Activated B cell treated with CpG ODN at 0.5 μM for 24 hours (primary cell): ENCODE measurements around the gene ARHGAP35. TPM values are rescaled to one million over a fixed set of nuclear protein-coding genes. Genes with fewer than 3 reads are reported as not detected.
A peak's percentile ranks its signal among the peaks of the same experiment; 100 is the strongest.

Source experiments
- ATAC-seq: fragments of 200-7000 bp; cut with Tn5 transposase; one replicate; pipeline ENCODE4 v1.10.0; 2021; ENCODE audit warnings: low read depth, mild to moderate bottlenecking, moderate library complexity
- CTCF ChIA-PET: fragments of 350-600 bp; sonication (Branson Sonifier 250); formaldehyde crosslinking; loops from one replicate; lab custom pipeline; 2021; ENCODE audit warnings: antibody characterized with exemption; lab: Charles Lee
- POLR2A ChIA-PET: fragments of 350-600 bp; sonication (Branson Sonifier 250); formaldehyde crosslinking; loops from one replicate; lab custom pipeline; 2021; ENCODE audit warnings: antibody characterized with exemption; lab: Charles Lee
- DNase-seq: peaks from one replicate; pipeline ENCODE4 v3.0.0; 2022
- H3K27ac Mint-ChIP-seq: one replicate; pipeline ENCODE4 v1.8.0; 2020; ENCODE audit warnings: mixed read lengths
- H3K27me3 Mint-ChIP-seq: one replicate; pipeline ENCODE4 v1.8.0; 2021; ENCODE audit warnings: mixed read lengths
- H3K36me3 Mint-ChIP-seq: one replicate; pipeline ENCODE4 v1.8.0; 2021; ENCODE audit warnings: low read depth, mixed read lengths
- H3K4me1 Mint-ChIP-seq: one replicate; pipeline ENCODE4 v1.8.0; 2021; ENCODE audit warnings: mixed read lengths
- H3K4me3 Mint-ChIP-seq: one replicate; pipeline ENCODE4 v1.8.0; 2020; ENCODE audit warnings: mild to moderate bottlenecking, mixed read lengths
- H3K9me3 Mint-ChIP-seq: one replicate; pipeline ENCODE4 v1.8.0; 2020; ENCODE audit warnings: mixed read lengths
- intact Hi-C: fragments of 100-400 bp; cut with micrococcal nuclease; formaldehyde crosslinking; loops from one replicate; pipeline ENCODE4 v1.15.1; 2024
- total RNA-seq: library from RNA; stranded (reverse); gene quantifications from 2 replicates; pipeline ENCODE4 v1.2.3, GENCODE V29; 2022
- TF ChIP-seq, protein P1 (sequence below): fragments of 200-600 bp; IDR thresholded peaks from one replicate; pipeline ENCODE4 v1.8.0; 2022; ENCODE audit warnings: antibody characterized with exemption, mild to moderate bottlenecking

The ARHGAP35 gene
- 20.3 and 25.6 TPM in 2 replicates for total RNA-seq

DNA sequence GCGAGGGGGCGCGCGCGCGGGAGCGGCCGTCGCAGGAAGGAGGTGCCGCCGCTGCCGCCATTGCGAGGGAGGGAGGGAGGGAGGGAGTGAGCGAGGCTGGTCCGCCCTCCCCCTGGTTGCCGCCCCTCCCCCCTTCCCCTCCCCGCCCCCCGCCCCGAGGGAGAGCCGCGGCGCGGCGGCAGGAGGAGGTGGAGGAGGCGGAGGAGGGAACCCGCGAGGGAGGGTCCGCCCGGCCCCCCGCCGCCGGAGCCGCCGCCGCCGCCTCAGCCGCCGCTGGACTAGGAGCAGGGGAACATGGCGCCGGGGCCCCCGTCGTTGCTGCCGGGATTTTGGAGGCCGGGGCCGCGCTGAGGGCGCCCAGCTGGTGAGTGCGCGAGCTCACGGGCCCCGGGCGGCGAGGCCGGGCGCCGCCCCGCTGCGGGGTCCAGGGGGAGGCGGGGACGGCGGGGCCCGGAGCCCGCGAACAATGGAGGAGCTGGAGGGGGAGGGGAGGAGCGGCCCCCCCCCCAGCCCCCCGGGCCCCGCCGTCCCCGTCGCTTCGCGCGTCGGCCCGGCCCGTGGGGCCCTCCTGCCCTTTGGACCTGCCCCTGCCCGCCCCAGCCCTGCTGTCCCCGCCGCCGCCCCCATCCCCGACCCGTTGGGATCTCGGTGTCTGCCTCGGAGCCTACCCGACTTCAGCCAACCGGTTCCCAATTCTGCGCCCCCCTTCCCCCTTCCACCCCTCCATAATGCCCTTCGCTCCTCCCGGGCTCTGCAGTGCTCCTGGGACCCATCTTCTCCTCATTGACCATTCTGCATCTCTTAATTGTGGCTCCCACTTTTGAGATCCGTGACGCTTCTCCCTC, at the start of gene ARHGAP35:
Gene ARHGAP35, plus strand, starts transcription at position 152 of the 845 bp plus-strand sequence. CDS start 57,679 bp downstream, outside the sequence.
- intact Hi-C loops: loop anchor here (1.0 to 2.0 kb wide), 5 partner anchors 10 to 396 kb away; partner anchors contain the start of genes CALM3, CCDC9 and ZC3H4
- Mint-ChIP-seq H3K27ac (peak within 1 kb of the TSS; percentile 92), H3K27me3 (no peaks in the 10 kb centered on the region), H3K4me1 (peaks cover 25% of the 10 kb centered on the region), H3K36me3 (peaks cover 3% of the 10 kb centered on the region), H3K9me3 (no peaks in the 10 kb centered on the region), H3K4me3 (peak within 1 kb of the TSS; percentile 92)
- no peak for ATAC-seq
- ChIA-PET CTCF (no interaction called here), POLR2A (interaction anchor here (0.6 to 1.3 kb wide), 7 partner anchors 9 to 1309 kb away, joined by 3 to 5 read pairs (median 3); partner anchors contain the start of genes AP2S1 and SLC1A5)
- peak; percentile 63 for DNase-seq
- TF ChIP-seq, protein P1, sequence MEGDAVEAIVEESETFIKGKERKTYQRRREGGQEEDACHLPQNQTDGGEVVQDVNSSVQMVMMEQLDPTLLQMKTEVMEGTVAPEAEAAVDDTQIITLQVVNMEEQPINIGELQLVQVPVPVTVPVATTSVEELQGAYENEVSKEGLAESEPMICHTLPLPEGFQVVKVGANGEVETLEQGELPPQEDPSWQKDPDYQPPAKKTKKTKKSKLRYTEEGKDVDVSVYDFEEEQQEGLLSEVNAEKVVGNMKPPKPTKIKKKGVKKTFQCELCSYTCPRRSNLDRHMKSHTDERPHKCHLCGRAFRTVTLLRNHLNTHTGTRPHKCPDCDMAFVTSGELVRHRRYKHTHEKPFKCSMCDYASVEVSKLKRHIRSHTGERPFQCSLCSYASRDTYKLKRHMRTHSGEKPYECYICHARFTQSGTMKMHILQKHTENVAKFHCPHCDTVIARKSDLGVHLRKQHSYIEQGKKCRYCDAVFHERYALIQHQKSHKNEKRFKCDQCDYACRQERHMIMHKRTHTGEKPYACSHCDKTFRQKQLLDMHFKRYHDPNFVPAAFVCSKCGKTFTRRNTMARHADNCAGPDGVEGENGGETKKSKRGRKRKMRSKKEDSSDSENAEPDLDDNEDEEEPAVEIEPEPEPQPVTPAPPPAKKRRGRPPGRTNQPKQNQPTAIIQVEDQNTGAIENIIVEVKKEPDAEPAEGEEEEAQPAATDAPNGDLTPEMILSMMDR: no peak

GRCh38 chr19:46812977-46813838, 47.6 kb upstream of the ARHGAP35 start:
- intact Hi-C loops: no loop called here
- H3K27me3 Mint-ChIP-seq: no peaks in the 10 kb centered on the region
- no peak overlapping the region for H3K27ac Mint-ChIP-seq
- no peaks in the 10 kb centered on the region for H3K36me3 Mint-ChIP-seq
- CTCF ChIA-PET: no interaction called here
- DNase-seq: no peak
- TF ChIP-seq, protein P1: no peak
- POLR2A ChIA-PET: interaction anchor here (0.7 to 4.2 kb wide), 2 partner anchors 8 to 374 kb away, joined by 3 to 15 read pairs; no protein-coding TSS in a partner anchor
- no peak overlapping the region for H3K4me3 Mint-ChIP-seq
- peaks cover 4% of the 10 kb centered on the region for H3K4me1 Mint-ChIP-seq
- no peaks in the 10 kb centered on the region for H3K9me3 Mint-ChIP-seq
- no peak for ATAC-seq

GRCh38 chr19:46813839-46814358, 46.9 kb upstream of the ARHGAP35 start:
- Mint-ChIP-seq H3K4me1 (peaks cover 4% of the 10 kb centered on the region), H3K27me3 (no peaks in the 10 kb centered on the region), H3K36me3 (no peaks in the 10 kb centered on the region), H3K4me3 (no peak overlapping the region), H3K9me3 (no peaks in the 10 kb centered on the region), H3K27ac (no peak overlapping the region)
- TF ChIP-seq, protein P1: no peak
- ATAC-seq: no peak
- intact Hi-C loops: no loop called here
- CTCF ChIA-PET: no interaction called here
- no peak for DNase-seq
- POLR2A ChIA-PET: interaction anchor here (0.6 to 4.2 kb wide), 2 partner anchors 8 to 49 kb away, joined by 3 to 15 read pairs; no protein-coding TSS in a partner anchor

- ATAC-seq (no peak), DNase-seq (no peak)
- Mint-ChIP-seq H3K36me3 (no peaks in the 10 kb centered on the region), H3K27me3 (no peaks in the 10 kb centered on the region), H3K4me3 (no peak overlapping the region), H3K4me1 (peaks cover 21% of the 10 kb centered on the region), H3K9me3 (no peaks in the 10 kb centered on the region), H3K27ac (no peak overlapping the region)
- intact Hi-C loops: no loop called here
- ChIA-PET CTCF (no interaction called here), POLR2A (interaction anchor here (0.6 to 0.7 kb wide), 2 partner anchors 295 to 422 kb away, joined by 4 read pairs; no protein-coding TSS in a partner anchor)
- TF ChIP-seq, protein P1: no peak
Measured at GRCh38 chr19:46815833-46816627, 44.8 kb upstream of the ARHGAP35 start.
